ENCODE results near the gene TNS2. TPM values are rescaled to one million over a fixed set of nuclear protein-coding genes. Genes with fewer than 3 reads are reported as not detected.

Gene TNS2
- total and polyA plus RNA-seq, 2 of the 13 experiments (the other 11 are each of a cell fraction or from before 2014, with no cell fraction given): 8.9 to 20.4 TPM

DNA sequence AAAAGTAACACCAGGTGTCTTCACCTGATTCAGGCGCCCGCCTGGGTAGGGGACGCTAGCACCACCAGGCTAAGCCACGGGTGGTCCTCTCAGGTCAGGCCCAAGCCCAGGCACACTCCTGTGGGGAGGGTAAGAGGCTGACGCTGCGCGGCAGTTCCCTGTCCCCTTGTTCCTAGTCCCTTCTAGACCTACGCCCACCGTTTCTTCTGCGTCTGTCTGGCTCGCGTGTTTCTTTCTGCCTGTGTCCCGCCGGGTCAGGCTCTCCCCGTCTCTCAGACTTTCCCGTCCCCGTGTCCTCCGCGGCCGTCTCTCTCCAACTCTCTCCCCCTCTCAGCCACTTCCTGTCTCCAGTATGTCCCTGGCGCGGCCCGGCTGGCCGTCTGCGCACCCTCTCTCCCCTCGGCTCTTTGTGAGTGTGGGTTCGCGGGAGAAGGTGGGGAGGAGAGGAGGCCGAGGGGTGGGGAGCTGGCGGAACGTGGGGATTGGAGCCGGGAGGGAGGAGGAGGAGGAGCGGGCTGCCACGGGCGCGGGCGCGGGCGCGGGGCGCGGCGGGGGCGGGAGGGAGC lies 3.1 kb upstream of the TNS2 start (continued):
- TF ChIP-seq ZBTB8A (CRISPR knock-in tag; IDR thresholded peaks at IDR 0.05; ENCODE audit: borderline replicate concordance, low read depth): no peak
- no peak for TF ChIP-seq PBX2 (CRISPR knock-in tag; IDR thresholded peaks at IDR 0.05)
- no peak for TF ChIP-seq MAFG (CRISPR knock-in tag; IDR thresholded peaks at IDR 0.05)
- TF ChIP-seq JARID2 (CRISPR knock-in tag; IDR thresholded peaks at IDR 0.05; ENCODE audit: insufficient replicate concordance): no peak
- TF ChIP-seq ZNF672 (CRISPR knock-in tag; IDR thresholded peaks at IDR 0.05): no peak
- no peak for TF ChIP-seq NR3C1 (CRISPR knock-in tag; IDR thresholded peaks at IDR 0.05)
- no peak for TF ChIP-seq ZBTB39 (CRISPR knock-in tag; IDR thresholded peaks at IDR 0.05)
- 0 out of 2 replicates have a peak, but pooled peaks have one; percentile 16 for TF ChIP-seq DMAP1 (CRISPR knock-in tag; IDR thresholded peaks at IDR 0.05)
- no peak for TF ChIP-seq SMAD3 (CRISPR knock-in tag; IDR thresholded peaks at IDR 0.05)
- no peak for TF ChIP-seq FOXK2 (IDR thresholded peaks at IDR 0.05)
- TF ChIP-seq ZNF407 (CRISPR knock-in tag; IDR thresholded peaks at IDR 0.05; ENCODE audit: not compliant biosample characterization): no peak
- TF ChIP-seq, protein P1, sequence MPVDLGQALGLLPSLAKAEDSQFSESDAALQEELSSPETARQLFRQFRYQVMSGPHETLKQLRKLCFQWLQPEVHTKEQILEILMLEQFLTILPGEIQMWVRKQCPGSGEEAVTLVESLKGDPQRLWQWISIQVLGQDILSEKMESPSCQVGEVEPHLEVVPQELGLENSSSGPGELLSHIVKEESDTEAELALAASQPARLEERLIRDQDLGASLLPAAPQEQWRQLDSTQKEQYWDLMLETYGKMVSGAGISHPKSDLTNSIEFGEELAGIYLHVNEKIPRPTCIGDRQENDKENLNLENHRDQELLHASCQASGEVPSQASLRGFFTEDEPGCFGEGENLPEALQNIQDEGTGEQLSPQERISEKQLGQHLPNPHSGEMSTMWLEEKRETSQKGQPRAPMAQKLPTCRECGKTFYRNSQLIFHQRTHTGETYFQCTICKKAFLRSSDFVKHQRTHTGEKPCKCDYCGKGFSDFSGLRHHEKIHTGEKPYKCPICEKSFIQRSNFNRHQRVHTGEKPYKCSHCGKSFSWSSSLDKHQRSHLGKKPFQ (CRISPR knock-in tag; IDR thresholded peaks at IDR 0.05; ENCODE audit: insufficient replicate concordance): no peak
- TF ChIP-seq ETV5 (CRISPR knock-in tag; IDR thresholded peaks at IDR 0.05; ENCODE audit: borderline replicate concordance): no peak
- TF ChIP-seq E2F5 (CRISPR knock-in tag; conservative IDR thresholded peaks at IDR 0.05): no peak

Measured in HepG2 (cell line).